Stimulated activated effector memory CD8-positive, alpha-beta T cell treated with anti-CD3 and anti-CD28 coated beads, Interleukin-12 subunit alpha, Interleukin-12 subunit beta, amount 100 ng/mL, for 72 hours (primary cell): ENCODE data around the gene VCPKMT.

Source experiments
- ATAC-seq: fragments of 150-1000 bp; cut with Tn5 transposase; 2 replicates; pipeline ENCODE4 v1.10.0; 2021
- DNase-seq, 2 donors: peaks; one replicate each; pipeline ENCODE4 v3.0.0; 2021 to 2022; ENCODE audit warnings: low spot score in 2 of 2
- H3K27ac Mint-ChIP-seq: one replicate; pipeline ENCODE4 v1.8.0; 2022; ENCODE audit warnings: mild to moderate bottlenecking, mixed read lengths
- H3K36me3 Mint-ChIP-seq: one replicate; pipeline ENCODE4 v1.8.0; 2022; ENCODE audit warnings: mild to moderate bottlenecking, mixed read lengths
- H3K4me1 Mint-ChIP-seq: one replicate; pipeline ENCODE4 v1.8.0; 2022; ENCODE audit warnings: mixed read lengths
- H3K4me3 Mint-ChIP-seq: one replicate; pipeline ENCODE4 v1.8.0; 2022; ENCODE audit warnings: mild to moderate bottlenecking, mixed read lengths
- H3K9me3 Mint-ChIP-seq: one replicate; pipeline ENCODE4 v1.8.0; 2022; ENCODE audit warnings: mixed read lengths

VCPKMT gene

GRCh38 chr14:50116181-50116956 is at the start of gene VCPKMT:
VCPKMT (minus strand) TSS chr14:50116572; CDS start chr14:50116552, 20 bp downstream.
- ATAC-seq: peak; percentile 100
- peak within 1 kb of the TSS; percentile 89 for H3K4me3 Mint-ChIP-seq
- peak within 1 kb of the TSS; percentile 98 for H3K27ac Mint-ChIP-seq
- DNase-seq: peak; percentile 92 to 96
- H3K9me3 Mint-ChIP-seq: no peaks in the 10 kb centered on the region
- peaks cover 81% of the 10 kb centered on the region for H3K36me3 Mint-ChIP-seq
- peaks cover 20% of the 10 kb centered on the region for H3K4me1 Mint-ChIP-seq

GRCh38 chr14:50156111-50156510 is 39.7 kb upstream of the VCPKMT start:
- H3K4me3 Mint-ChIP-seq: no peak overlapping the region
- H3K9me3 Mint-ChIP-seq: no peaks in the 10 kb centered on the region
- DNase-seq (no peak), ATAC-seq (no peak)
- peaks cover 71% of the 10 kb centered on the region for H3K36me3 Mint-ChIP-seq
- no peaks in the 10 kb centered on the region for H3K4me1 Mint-ChIP-seq
- no peak overlapping the region for H3K27ac Mint-ChIP-seq

- H3K9me3 Mint-ChIP-seq: no peaks in the 10 kb centered on the region
- no peak for ATAC-seq
- H3K27ac Mint-ChIP-seq: no peak overlapping the region
- H3K4me3 Mint-ChIP-seq: no peak overlapping the region
- no peak for DNase-seq
- peaks cover 85% of the 10 kb centered on the region for H3K36me3 Mint-ChIP-seq
- H3K4me1 Mint-ChIP-seq: no peaks in the 10 kb centered on the region
Observed at GRCh38 chr14:50148799-50149198, 32.4 kb upstream of the VCPKMT start.

GRCh38 chr14:50139192-50139591 is 22.8 kb upstream of the VCPKMT start:
- H3K27ac Mint-ChIP-seq: no peak overlapping the region
- H3K4me1 Mint-ChIP-seq: no peaks in the 10 kb centered on the region
- no peak overlapping the region for H3K4me3 Mint-ChIP-seq
- DNase-seq (no peak), ATAC-seq (no peak)
- no peaks in the 10 kb centered on the region for H3K9me3 Mint-ChIP-seq
- H3K36me3 Mint-ChIP-seq: peaks cover 33% of the 10 kb centered on the region

GRCh38 chr14:50127802-50128201 is 11.4 kb upstream of the VCPKMT start:
- Mint-ChIP-seq H3K27ac (no peak overlapping the region), H3K4me1 (peaks cover 13% of the 10 kb centered on the region), H3K36me3 (peaks cover 51% of the 10 kb centered on the region), H3K4me3 (no peak overlapping the region), H3K9me3 (no peaks in the 10 kb centered on the region)
- DNase-seq: no peak
- ATAC-seq: no peak

GRCh38 chr14:50123062-50123461 is 6.7 kb upstream of the VCPKMT start:
- ATAC-seq: peak; percentile 51
- Mint-ChIP-seq H3K36me3 (peaks cover 31% of the 10 kb centered on the region), H3K27ac (no peak overlapping the region), H3K9me3 (no peaks in the 10 kb centered on the region), H3K4me3 (no peak overlapping the region), H3K4me1 (peaks cover 10% of the 10 kb centered on the region)
- DNase-seq: no peak

GRCh38 chr14:50122291-50122690 is 5.9 kb upstream of the VCPKMT start:
- Mint-ChIP-seq H3K4me3 (no peak overlapping the region), H3K27ac (no peak overlapping the region), H3K4me1 (peaks cover 6% of the 10 kb centered on the region), H3K36me3 (peaks cover 34% of the 10 kb centered on the region), H3K9me3 (no peaks in the 10 kb centered on the region)
- DNase-seq (no peak), ATAC-seq (no peak)

- Mint-ChIP-seq H3K36me3 (peaks cover 38% of the 10 kb centered on the region), H3K27ac (peak overlapping the region; percentile 16), H3K9me3 (no peaks in the 10 kb centered on the region), H3K4me1 (peaks cover 11% of the 10 kb centered on the region), H3K4me3 (no peak overlapping the region)
- ATAC-seq (no peak), DNase-seq (no peak)
Observed at GRCh38 chr14:50121486-50121885, 5.1 kb upstream of the VCPKMT start.

- Mint-ChIP-seq H3K4me3 (no peak overlapping the region), H3K36me3 (peaks cover 74% of the 10 kb centered on the region), H3K27ac (peak overlapping the region; percentile 98), H3K9me3 (no peaks in the 10 kb centered on the region), H3K4me1 (peaks cover 16% of the 10 kb centered on the region)
- DNase-seq (no peak), ATAC-seq (no peak)
Observed at GRCh38 chr14:50117456-50117855, 1.1 kb upstream of the VCPKMT start.

- Mint-ChIP-seq H3K4me3 (peak overlapping the region; percentile 89), H3K27ac (peak overlapping the region; percentile 98), H3K36me3 (peaks cover 79% of the 10 kb centered on the region), H3K4me1 (peaks cover 16% of the 10 kb centered on the region), H3K9me3 (no peaks in the 10 kb centered on the region)
- DNase-seq (no peak), ATAC-seq (no peak)
Observed at GRCh38 chr14:50116966-50117365, 594 bp upstream of the VCPKMT start.

- ATAC-seq (no peak), DNase-seq (no peak)
- Mint-ChIP-seq H3K36me3 (peaks cover 94% of the 10 kb centered on the region), H3K9me3 (no peaks in the 10 kb centered on the region), H3K27ac (no peak overlapping the region), H3K4me3 (peak overlapping the region; percentile 32), H3K4me1 (peaks cover 34% of the 10 kb centered on the region)
Observed at GRCh38 chr14:50113381-50114035, 2.9 kb downstream of the VCPKMT start.

GRCh38 chr14:50110323-50111037 is 5.9 kb downstream of the VCPKMT start:
- DNase-seq (no peak), ATAC-seq (peak; percentile 77)
- H3K36me3 Mint-ChIP-seq: peaks cover 89% of the 10 kb centered on the region
- H3K4me3 Mint-ChIP-seq: peak overlapping the region; percentile 22
- no peaks in the 10 kb centered on the region for H3K9me3 Mint-ChIP-seq
- H3K27ac Mint-ChIP-seq: peak overlapping the region; percentile 54
- H3K4me1 Mint-ChIP-seq: peaks cover 23% of the 10 kb centered on the region

GRCh38 chr14:50109342-50109741 is 7.0 kb downstream of the VCPKMT start:
- DNase-seq (no peak), ATAC-seq (no peak)
- Mint-ChIP-seq H3K4me3 (no peak overlapping the region), H3K36me3 (peaks cover 78% of the 10 kb centered on the region), H3K27ac (no peak overlapping the region), H3K4me1 (peaks cover 18% of the 10 kb centered on the region), H3K9me3 (no peaks in the 10 kb centered on the region)

- Mint-ChIP-seq H3K9me3 (no peaks in the 10 kb centered on the region), H3K27ac (peak overlapping the region; percentile 50)
Observed at GRCh38 chr14:50107850-50108249, 8.5 kb downstream of the VCPKMT start.

GRCh38 chr14:50106178-50106577 is 10.2 kb downstream of the VCPKMT start:
- Mint-ChIP-seq H3K4me3 (no peak overlapping the region), H3K27ac (peak overlapping the region; percentile 50), H3K4me1 (peaks cover 20% of the 10 kb centered on the region), H3K36me3 (peaks cover 46% of the 10 kb centered on the region), H3K9me3 (no peaks in the 10 kb centered on the region)
- DNase-seq (no peak), ATAC-seq (no peak)

More at GRCh38 chr14:50107850-50108249, 8.5 kb downstream of the VCPKMT start:
- Mint-ChIP-seq H3K4me3 (no peak overlapping the region), H3K4me1 (peaks cover 25% of the 10 kb centered on the region), H3K36me3 (peaks cover 63% of the 10 kb centered on the region)
- ATAC-seq (no peak), DNase-seq (no peak)
